Measurements from ENCODE around the gene SMAD2.

GRCh38 chr18:47844828-47845498, 85.5 kb downstream of the SMAD2 start:
- TF ChIP-seq EZH2phosphoT487 (IDR thresholded peaks at IDR 0.05; ENCODE audit: borderline replicate concordance) (no peak), CTCF (conservative IDR thresholded peaks at IDR 0.05; ENCODE audit: low read length) (no peak)

Measured in Loucy (cell line).